COLO668 (cell line): ENCODE data around the gene XCL1.
"Not testable (repeated sequence)": the region's sequence is repeated elsewhere in the genome, so short reads cannot be mapped to it uniquely, and the experiment has no call there.

ENCODE experiments used
- DNase-seq: peaks from one replicate; lab custom pipeline; 2025; ENCODE audit not compliant: unreplicated experiment; lab: John Stamatoyannopoulos, UW

XCL1 gene, protein sequence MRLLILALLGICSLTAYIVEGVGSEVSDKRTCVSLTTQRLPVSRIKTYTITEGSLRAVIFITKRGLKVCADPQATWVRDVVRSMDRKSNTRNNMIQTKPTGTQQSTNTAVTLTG

DNA sequence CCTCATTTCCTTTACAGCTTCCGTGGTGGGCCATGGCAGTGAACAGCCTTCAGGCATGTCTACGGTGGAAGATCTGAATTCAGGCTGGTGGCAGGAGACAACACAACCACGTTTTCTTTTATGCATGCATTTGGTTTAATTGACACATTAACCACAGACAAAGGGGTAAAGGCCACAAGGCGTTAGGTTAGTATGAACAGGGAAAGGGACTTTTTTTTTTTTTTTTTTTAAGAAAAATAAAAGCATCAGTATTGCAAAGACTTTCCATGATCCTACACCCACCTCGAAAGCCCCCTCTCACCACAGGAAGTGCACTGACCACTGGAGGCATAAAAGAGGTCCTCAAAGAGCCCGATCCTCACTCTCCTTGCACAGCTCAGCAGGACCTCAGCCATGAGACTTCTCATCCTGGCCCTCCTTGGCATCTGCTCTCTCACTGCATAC, at the start of gene XCL1:
Gene XCL1 (plus strand): TSS at position 361 of the 444 bp plus-strand sequence. CDS start 33 bp downstream, at position 394.
- DNase-seq, result not testable (repeated sequence)

DNA sequence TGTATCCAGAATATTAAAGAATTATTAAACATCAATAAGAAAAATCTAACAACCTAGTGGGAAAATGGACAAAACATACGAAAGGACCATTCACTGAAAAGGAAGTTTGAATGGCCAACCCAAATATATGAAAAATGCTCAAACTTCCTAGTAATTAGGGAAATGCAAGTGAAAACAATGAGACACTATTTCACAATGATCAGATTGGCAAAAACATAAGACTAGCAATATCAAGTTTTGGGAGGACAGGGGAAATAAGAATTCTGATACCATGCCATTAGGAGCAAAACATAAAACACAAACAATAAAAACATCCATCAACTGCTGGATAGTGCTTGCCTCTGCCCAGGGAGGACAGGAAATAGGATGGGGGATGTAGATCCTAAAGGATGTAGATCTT, 46.9 kb upstream of the XCL1 start:
- DNase-seq, result no peak

DNA sequence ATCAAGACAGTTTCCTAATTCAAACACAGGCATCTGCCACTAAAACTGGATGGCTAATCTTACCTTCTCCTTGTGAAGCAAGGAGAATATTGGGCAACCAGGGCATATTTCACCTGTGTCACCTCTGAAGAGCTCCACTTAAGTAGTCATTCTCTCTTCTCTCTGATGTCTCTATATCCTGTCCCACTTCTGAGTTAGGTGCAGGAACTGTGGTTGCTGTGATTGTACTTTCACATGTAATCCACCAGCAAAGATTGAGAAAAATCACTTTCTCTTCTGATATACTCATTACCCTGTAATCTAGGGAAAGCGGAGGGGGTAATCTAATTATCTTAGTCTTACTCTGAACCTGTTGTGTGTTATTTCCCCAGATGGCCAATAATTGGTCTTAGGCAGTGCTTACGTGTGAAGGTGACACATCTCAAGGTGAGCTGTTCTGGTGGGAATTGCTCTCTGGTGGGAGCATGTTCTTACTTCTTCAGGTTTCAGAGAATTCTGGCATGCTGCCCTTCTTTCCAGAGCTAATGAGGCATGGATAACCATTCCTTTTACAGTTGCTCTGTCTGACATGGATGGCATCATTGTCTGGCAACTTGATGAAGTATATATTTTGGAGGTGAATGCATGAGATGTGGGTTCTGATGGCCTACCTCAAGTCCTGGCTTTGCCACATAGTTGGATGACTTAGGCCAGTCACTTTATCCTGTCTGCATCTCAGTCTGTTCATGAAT, 44.6 kb upstream of the XCL1 start:
- no peak for DNase-seq

DNA sequence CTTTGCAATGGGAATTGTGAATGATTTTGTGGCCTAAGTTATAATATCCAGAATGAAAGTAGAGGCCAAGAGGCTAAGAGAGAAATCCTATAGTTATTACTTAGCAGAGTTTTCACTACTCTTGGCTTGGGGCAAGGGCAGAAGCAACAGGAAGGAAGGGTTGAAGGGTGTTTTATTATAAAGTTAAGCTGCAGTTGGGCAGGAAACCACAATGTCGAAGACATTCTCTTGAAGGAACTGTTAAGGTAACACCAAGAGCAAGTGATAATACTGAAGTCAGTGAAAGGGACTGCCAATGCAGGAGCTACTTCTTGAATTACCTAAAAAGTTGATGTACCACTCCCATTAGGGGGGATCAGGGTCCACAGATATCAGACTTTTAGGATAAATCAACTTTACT, 40.9 kb upstream of the XCL1 start:
- no peak for DNase-seq

DNA sequence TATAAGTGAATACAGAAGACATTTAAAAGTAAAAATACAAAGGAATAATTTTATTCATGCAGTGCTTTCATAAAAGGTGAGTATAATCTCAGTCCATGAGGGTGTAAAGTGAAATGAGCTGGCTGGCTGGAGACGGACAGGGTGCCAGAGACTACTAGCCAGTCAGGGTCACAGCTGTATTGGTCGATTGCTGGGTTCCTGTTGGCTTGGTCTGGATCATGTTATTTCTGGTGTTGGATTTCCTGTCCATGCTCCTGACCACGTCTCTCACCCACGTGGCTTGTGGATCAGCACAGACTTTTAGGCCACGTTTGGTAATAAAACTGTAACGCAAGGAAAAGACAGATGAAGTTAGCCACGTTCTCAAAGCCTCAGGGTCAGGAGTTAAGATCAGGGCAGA, 35.6 kb upstream of the XCL1 start:
- not testable (repeated sequence) for DNase-seq

DNA sequence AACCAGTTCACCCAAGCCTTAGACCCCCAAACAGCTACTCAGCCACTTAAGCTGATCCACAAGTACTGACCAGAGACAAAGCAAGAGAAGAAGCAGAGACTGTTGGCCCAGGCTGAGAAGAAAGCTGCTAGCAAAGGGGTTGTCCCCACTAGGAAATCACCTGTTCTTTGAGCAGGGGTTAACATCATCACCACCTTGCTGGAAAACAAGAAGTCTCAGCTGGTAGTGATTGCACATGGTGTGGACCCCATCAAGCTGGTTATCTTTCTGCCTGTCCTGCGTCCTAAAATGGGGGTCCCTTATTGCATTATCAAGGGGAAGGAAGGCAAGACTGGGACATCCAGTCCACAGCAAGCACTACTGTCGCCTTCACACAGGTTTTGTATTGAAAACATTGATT, 33.4 kb upstream of the XCL1 start:
- not testable (repeated sequence) for DNase-seq

DNA sequence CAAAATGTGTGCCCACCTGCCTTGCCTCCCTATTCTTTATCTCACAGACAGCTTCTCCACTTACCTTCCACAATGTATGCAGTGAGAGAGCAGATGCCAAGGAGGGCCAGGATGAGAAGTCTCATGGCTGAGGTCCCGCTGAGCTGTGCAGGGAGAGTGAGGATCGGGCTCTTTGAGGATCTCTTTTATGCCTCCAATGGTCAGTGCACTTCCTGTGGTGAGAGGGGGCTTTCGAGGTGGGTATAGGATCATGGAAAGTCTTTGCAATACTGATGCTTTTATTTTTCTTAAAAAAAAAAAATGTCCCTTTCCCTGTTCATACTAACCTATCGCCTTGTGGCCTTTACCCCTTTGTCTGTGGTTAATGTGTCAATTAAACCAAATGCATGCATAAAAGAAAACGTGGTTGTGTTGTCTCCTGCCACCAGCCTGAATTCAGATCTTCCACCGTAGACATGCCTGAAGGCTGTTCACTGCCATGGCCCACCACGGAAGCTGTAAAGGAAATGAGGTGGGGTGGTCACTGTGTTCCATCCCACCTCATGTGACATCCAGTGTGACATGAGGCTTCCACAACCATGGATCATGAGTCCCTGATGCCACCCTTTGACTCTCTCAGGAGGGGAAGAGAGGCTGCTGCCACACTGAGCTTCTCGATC, 32.4 kb upstream of the XCL1 start, which contains the start of gene XCL2:
Gene XCL2 (minus strand): TSS at position 158 of the 659 bp plus-strand sequence. CDS start 33 bp downstream, at position 125.
- DNase-seq, result not testable (repeated sequence)

DNA sequence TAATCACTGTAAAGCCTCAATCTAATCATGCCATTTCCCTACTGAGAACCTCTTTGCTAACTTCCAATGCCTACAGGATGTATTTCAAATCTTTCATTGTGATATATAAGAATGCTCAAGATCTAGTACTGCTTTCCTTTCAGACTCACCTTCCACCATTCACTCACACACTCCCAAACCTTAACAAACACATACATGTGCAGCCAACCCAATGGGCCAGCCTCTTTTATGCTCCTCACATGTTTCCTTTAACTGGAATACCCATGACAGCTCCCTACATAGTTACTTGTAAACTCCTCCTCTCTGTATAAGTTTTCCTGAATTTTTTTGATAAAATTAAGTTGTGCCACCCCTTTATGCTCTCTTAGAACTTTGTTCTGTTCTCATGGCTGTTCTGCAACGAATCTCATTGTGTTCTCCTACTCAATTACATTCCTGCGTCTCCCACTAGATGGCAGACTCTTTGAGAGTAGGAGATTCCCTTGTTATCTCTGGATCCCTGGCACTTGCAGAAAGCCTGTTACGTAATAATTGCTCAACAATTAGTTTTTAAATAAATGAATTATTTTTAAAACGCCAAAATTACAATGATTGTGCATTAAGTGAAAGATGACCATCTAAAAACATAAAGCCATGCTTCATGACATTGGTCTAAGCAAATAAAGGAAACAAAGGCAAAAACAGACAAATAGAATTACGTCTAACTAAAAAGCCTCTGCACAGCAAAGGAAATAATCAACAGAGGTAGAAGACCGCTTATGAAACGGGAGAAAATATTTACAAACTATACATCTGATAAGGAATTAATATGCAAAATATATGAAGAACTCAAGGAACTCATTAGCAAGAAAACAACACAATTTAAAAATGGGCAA, 30.5 kb upstream of the XCL1 start:
- peak; percentile 27 for DNase-seq

DNA sequence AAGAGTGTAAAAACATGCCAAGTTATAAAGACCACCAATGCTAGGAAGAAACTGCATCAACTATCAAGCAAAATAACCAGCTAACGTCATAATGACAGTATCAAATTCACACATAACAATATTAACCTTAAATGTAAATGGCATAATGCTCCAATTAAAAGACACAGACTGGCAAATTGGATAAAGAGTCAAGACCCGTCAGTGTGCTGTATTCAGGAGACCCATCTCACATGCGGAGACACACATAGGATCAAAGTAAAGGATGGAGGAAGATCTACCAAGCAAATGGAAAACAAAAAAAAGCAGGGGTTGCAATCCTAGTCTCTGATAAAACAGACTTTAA, 29.9 kb upstream of the XCL1 start:
- DNase-seq, result not testable (repeated sequence)

DNA sequence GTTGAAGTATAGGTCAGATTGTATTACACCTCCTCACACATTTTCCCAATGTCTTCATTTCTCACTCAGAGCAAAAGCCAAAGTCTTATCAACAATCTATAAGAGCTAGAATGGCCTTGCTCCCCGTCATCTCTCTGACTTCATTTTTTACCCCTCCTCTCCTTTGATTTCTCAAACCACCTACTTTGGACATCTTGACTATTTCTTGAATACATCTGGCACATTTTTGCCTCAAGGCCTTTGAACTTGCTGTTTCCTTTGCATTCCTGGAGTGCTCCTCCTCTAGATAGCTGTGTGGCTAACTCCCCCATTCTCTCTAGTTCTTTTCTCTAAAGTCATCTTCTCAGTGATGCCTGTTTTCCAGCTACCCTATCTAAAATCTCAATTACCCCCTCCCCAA, 25.4 kb upstream of the XCL1 start:
- no peak for DNase-seq

DNA sequence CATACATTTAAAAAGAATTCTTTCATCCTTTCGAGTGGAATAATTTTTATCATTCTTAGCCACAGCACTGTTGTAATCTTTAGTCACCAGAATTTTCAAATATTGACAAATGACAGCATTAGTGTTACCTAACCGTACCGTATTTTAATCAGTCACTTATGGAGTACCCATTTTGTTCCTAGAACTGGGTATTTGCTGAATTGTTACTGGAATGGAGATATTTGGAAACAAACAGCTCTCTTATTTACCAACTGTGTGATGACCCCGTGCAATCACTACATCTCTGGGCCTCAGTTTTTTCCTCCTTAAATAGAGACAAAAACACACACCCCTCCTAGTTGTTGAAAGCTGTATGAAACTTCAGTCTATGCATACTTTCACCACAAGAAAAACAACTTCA, 24.7 kb upstream of the XCL1 start:
- no peak for DNase-seq

DNA sequence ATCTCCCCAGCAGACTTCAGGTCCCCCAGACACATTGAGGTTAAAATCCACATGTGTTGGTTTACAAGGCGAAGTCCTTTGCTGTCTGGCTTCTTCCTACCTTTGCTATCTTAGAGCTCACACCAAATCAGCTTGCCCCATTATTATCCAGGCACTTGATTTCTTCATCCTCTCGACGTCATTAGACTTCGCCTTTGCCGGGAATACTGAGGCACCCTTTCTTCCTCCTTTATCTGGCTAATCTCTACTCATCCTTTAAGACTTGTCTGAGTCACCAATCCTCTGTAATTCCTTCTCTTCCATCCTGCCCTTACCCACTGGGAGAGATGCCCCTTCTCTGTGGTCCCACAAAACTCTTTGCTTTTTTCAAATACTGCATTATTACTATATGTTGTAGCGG, 23.4 kb upstream of the XCL1 start:
- DNase-seq, result no peak

DNA sequence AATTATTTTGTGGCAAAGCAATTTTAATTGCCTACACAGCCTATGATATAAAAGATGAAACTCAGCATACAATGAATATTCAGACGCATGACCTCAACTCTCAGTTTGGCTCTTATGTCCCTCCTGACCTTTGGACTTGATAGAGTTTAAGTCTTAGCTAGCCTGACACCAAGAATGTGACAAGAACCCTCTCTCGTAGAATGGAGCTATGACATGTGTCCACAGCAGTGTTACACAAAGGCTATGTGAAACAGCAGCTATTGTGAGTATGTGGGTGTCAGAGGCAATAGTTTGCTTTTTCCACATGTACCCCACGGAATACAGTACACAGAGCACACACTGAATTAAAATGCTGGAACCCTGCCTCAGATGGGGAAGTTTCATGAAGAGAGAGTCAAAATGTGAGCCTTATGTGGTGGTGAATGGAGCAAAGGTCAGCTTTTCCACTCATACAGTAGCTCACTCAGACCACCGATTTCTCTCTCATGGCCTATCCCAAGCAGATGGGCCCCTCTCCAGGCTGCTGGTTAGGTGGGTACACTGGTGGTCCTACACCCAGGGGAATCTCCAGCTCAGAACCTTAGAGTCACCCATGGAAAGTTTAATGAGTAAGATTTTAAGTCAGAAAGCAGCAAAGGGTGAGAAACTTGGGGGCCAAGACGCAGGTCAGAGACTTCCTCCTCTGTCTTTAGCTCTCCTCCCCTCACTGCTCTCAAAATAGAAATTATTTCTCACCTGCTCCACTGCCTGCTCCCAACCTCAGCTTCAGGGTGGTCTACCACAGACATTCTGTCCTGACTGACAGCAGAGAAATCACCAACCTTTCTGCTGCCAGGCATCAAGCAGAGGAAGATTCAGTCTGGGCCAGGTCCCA, 22.5 kb upstream of the XCL1 start:
- DNase-seq, result no peak

DNA sequence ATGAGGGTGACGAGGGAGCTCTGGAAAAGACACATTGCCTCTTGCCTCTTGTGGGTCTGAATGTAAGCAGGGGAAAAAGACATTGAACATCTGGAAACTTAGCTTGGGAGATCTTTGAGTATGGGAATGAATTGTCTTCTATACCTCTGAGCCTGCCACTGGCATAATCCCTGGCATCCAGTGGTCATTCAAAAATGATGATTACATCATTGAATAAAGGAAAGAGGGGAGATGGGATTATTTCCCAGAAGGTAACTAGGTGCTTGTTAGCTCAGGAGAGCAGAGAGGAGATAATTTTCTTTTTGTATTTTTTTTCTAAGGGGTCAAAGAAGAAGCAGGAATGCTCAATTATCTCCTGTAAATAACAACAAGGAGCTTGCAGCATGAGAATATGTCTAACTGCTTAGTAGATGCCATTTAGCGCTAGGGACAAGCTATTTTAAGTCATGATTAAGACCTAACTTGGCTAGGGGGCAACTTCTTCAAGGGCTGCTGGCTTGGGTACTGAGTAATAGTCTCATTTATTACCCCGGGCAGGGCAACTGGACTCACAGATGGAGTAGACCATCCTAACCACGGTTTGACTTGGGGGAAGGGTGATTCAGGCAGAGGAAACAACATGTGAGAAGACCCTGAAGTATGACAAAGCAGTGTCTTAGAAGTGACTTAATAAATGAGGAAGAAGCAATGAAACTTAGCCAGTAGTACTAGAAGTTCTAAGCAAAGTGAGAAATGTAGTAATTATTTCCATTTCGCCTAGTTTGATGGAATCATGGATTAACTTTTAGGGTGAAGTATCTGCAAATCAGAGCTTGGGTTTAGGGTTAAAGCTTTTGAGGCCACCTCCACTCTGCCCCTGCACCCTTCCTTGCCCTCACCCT, 21.6 kb upstream of the XCL1 start:
- DNase-seq, result no peak

DNA sequence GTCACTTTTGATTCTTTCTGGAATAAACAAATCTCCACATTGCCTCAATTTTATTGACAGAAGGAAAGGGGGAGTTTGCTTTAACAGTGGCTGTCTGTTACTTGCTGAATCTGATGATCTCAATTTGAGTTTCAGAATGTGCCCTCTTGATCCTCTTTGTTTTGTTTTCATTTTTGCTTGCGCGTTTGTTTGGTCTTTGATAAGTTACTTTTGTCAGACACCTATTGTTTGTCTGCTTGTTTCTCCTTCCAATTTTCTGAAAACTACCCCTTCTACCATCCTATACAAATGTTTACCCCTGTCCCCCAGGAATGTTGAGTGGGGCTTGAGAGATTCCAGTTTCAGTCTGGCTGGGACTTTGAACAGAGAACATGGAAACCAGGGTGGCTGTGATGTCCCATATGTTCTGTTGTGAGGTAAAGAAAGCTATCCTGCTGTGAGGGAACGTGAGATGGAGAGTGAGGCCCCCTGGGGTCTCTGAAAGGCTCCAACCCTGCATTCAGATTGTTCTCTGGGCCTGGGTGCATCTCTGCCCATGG, 20.8 kb upstream of the XCL1 start:
- no peak for DNase-seq

DNA sequence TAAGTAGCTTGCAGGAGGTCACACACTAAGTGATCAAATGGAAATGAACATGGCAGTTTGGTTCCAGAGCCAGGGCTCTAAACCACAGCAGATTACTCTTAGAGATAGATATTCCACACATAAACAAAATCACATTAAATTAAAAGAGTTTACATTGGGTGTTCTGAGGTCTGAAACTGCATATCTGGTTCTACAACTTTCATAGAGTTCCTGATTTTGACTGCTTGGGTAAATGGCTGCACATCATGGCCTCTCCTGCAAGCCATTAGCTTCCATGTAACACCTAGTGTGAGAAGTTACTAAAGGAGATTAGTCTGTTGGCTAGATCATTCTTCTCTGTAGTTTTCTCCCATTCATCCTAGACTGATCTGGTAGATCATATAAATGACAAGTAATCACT, 19.8 kb upstream of the XCL1 start:
- DNase-seq, result no peak

DNA sequence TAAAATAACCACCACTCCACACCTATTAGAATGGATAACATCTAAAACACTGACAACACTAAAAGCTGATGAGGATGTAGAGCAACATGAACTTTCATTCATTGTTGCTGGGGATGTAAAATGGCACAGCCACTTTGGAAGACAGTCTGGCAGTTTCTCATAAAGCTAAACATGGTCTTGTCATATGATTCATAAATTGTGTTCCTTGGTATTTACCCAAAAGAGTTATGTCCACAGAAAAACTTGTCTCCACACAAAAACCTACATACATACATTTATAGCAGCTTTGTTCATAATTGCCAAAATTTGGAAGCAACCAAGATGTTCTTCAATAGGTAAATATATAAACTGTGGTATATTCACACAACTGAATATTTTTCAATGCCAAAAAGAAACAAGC, 16.0 kb upstream of the XCL1 start:
- no peak for DNase-seq

DNA sequence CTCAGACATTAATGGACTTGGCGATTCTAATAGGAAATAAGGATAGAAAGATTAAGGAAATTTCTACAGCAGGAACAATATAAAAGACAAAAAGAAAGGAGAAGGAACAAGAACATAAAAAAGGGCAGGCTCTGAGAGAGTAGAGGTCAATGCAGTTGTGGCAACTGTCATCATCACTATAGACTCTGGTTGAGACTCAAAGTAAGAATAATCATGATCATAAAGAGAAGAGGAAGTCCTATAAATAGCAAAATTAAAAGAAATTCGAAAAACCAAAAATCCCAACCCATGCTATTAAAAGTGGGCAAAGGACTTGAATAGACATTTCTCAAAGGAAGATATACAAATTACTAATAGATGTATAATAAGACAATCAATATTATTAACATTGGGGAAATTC, 14.4 kb upstream of the XCL1 start:
- DNase-seq, result no peak

DNA sequence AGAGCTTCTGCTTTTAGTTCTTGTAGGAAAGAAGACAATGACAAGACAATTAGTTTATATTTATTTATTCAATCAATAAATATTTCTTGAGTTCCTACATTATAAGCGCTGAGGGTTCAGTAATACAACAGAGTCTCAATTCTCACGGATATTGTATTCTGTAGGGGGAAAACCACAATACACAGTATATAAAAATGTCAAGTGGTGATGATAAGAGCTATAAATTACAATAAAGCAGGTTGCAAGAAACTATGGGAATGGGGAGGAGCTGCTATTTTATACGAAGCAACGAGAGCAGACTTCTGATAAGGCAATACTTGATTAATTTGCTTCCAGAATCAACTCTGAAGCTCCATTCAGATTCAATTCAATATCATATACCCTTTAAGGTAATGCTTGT, 10.6 kb upstream of the XCL1 start:
- DNase-seq, result no peak
